ENCODE measurements around the gene DPCD.

The DPCD gene

DNA sequence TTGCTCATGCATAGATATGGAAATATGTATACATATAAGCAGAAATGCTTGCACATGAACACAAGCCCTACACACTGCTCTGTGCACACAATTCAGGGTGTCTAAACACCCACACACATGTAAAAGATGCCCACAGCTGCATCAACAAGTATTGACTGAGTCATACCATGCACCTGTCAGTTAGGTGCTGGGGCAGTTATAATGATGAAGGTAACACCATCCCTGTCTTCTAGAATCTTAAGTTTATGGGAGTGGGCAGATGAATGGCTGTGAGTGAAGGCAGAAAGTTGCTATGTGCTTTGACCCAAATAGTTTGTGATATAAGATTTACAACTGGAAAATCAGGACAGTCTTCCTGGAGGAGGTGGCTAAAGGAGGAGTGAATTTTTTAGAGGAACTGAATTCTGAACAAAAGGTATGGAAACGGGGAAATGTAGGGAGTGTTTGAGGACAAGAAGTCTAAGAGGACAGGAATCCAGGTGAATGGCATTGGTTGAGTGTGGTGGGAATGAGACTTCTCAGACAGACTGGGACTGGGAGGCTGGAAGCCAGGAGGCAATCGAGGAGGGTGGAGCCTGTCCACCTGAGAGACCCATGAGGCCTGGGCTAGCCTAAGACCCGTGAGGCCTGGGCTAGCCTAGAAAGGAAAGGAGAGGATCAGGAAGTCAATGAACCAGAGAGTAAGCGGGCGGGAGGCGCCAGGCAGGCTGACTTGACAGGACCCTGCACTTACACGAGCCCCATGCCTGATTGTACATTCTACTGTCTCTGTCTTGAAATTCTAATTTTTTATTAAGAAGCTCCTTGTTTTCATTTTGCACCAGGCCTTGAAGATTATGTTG lies 20.7 kb upstream of the DPCD start:
- DNase-seq, result no peak

DNA sequence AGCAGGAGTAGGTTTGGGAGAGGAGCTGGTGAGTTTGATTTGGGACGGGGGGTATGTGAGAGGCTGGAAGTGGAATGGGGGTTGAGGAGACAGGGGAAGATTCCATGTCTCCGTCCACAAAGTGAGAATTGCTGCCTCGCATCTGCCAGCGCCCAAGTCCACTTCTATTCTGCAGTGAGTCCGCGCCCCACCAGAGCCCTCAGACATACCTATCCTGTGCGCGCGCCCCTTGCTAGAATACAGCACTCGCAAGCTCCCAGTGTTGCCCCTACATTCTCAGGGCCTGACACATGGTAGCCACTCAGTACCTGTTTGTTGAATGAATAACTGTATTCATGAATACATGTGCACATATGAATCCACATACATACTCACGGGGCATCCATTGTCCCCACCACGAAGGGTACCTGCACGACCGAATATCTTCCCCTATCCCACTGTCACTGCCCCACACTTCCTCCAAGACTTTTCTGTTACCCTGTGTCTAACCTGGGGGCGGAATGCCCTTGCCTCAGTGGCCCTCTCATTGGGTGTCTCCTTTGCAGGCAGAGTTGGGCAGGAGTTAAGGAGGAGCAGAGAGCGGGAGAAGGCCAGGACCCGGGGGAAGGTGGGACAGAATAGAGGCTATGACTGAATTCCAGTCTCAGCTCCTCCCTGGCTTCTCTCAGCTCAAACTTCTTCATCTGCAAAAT lies 19.9 kb upstream of the DPCD start:
- DNase-seq, result no peak

DNA sequence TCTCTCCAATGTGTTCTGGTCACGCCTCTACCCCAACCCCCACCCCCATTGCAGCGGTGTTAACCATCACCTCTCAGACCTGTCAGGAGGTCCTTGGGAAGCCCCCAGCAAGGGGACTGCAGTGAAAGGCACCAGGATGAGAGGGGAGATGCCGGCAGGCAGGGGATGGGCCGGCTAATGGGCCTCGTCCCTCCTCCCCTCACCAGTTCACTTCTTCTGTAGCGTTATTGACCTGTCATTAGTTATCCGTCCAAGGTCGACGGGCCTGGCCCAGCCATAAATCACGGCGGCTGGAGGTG lies 18.8 kb upstream of the DPCD start:
- no peak for DNase-seq

DNA sequence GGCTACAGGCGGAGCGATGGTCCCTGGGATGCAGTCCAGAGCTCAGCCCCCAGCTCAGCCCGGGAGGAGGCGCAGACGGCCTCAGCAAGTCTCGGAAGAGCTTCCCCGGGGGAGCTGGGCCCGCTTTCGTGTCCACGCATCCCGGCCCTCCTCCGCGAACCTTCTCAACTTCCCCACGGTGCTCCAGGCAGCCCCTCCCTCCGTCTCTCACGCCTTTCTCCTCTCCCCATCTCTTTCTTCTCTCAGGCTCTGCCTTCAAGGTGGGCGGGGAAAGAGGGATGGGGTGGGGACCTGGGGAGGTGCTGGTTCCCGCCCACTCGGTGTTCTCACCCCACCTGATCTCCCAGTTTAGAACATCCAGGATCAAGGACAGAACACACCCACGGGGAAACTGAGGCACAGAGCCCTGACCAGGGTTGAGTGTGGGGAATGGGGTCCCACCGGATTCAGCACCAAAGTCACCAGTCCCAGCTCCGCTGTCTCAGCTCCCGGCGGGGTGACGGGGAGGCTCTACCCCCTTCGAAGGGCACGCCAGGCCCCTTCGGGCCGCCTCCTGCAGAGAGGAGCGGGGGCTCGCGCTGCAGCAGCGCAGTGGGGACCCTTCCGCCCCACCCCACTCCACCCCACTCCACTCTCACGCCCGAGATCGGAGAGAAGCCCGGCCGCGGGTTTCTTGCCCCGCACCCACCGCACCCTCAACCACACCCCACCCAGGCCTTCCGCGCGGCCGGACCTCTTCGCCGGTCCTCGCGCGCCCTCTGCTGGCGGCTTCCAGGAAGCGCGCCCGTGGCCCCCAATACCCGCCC lies 18.3 kb upstream of the DPCD start:
- DNase-seq, result peak; percentile 44

DNA sequence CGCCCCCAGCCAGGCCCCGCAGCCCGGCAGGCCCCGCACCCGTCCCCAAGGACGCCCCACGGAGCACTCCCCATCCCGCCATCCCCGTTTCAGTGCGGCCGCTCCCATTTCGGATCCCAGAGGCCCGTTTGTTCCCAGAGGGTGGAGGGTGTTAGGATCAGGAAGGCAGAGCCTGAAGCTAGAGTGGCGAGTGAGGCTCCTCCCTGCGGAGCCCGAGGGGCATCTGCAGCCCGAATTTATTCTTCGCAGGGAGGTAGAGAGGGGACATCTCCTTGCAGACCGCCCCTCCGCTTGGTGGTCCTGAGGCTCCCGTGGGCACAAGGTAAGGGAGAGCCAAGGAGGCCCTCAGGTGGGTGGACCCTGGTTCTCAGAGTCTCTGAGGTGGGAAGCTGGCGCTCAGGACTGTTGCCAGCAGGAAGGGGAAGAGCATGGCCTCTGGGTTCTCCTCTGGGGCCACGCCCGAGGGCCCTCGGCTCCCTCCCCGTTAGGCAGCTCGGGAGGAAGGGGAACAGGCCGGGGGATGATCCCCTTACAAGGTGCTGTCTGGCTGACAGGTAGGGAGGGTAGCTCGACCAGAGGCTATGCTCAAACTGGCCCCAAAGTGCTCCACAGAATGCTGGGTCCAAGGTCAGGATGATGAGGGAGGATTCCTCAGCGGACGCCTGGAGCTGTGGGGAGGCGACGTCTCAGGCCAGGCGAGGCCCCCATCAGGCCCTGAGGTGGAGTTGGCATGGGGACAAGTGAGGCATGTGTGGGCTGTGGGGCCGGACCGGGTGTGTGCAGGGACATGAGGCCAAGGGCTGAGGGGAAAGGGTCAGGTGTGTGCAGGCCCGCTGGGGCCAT lies 17.5 kb upstream of the DPCD start:
- no peak for DNase-seq

DNA sequence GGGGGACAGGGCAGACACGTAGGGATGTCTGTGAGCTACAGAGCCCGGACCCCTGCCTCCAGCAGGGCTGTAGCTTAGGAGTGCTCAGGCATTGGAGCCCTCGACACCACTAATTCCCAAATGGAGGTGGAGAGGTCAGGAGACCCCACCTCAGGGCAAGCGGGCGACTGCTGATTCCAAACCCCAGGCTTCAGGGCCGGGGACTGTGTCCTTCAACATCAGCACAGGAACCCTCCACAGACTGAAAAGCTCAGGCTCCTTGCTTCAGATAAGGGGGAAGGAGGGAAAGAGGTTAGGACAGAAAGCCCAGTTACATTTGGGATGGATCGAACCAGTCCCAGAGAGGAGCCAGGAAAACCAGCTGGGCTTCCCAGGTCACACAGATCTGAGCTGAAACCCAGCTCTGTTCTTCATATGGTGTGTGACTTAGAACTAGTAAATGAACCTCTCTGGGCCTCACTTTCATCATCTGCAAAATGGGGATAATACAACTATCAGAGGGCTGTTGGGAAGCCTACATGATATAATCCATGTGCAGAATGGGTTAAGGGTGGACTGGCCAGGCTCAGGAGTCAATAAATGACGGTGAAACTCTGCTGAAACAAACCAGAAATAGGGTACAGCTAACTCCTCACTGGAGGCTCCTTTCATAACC lies 16.7 kb upstream of the DPCD start:
- no peak for DNase-seq

DNA sequence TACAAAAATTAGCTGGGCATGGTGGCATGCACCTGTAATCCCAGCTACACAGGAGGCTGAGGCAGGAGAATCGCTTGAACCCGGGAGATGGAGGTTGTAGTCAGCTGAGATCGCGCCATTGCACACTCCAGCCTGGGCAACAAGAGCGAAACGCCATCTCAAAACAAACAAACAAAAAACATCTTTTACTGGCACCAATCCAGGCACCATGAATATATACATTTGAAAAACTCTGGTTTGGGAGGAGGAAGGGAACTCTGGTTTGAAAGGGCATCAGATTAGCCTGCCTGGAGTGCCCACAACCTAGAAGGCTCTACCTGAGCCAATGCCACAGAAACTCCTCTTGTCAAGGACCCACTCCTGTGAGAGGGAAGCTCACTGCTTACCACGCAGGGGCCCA lies 16.0 kb upstream of the DPCD start:
- DNase-seq, result no peak

DNA sequence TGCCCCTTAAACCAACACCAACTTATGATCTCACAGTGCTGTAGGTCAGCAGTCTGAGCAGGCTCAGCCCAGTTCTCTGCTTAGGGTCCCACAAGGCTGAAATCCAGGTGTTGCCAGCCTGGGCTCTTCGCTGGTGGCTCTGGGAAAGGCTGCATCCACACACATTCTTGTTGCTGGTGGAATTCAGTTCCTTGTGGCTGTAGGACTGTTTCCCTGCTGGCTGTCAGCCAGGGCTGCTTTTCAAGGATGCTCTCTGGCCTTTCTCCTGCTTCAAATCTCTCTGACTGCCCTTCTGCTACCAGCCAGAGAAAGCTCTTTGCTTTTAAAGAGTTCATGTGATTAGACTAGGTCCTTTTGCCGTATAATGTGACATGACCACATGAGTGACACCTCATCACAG lies 15.3 kb upstream of the DPCD start:
- no peak for DNase-seq

DNA sequence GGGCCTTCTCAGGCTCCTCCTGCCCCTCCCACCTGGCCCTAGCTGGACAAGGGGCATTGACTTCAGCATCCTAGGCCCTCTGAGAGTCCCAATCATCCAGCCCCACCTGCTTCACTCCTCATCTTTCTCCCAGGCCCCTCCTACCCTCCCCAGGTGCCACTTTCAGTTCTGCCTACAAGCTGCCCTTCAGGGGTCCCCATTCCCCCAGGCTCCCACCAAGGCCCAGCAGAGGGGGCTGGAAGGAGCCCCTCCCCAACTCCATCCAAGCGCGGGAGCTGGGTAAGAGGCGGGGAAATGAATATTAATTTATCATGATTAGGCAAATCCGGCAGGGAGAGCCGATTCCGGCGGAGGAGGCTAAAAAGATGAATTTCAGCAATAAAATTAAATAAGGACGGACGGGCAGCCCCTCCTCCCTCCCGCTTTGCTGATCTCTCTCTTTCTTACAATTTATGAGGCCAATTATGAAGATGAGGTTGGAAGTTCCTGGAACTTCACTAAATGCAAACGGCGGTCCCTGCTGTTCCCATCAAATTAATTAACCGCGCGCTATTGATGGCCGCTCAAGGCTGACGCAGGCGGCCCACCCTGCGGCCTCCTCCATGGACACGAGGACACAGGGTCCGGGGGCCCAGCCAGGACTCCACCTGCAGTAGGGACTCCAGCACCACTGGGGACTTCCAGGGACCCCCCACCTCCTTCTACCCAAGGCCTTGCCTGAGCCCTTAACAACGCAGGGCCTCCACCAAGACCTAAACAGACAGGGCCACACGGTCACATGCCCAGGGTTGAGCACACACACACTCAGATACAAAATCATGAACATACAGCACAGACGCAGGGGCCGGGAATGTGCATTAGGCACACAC lies 14.0 kb upstream of the DPCD start:
- no peak for DNase-seq

DNA sequence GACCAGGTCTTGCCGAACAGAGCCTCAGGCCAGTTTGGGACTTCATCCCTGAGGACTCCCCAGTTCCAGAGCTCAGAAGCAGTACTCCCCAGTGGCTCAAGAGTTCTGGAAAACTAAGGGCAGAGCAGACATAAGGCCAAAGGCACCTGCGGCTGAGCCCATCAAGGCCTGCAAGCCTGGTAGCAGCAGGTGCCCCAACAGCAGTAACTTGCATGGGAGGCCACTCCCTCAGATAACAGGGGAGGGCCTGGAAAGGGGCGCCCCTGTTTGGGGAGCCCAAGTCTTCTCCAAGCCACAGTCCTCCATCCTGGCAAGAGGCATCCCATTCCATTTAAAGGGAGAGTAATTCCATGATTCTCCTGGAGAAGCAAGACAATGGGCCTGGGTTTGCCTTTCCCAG lies 13.0 kb upstream of the DPCD start:
- no peak for DNase-seq

DNA sequence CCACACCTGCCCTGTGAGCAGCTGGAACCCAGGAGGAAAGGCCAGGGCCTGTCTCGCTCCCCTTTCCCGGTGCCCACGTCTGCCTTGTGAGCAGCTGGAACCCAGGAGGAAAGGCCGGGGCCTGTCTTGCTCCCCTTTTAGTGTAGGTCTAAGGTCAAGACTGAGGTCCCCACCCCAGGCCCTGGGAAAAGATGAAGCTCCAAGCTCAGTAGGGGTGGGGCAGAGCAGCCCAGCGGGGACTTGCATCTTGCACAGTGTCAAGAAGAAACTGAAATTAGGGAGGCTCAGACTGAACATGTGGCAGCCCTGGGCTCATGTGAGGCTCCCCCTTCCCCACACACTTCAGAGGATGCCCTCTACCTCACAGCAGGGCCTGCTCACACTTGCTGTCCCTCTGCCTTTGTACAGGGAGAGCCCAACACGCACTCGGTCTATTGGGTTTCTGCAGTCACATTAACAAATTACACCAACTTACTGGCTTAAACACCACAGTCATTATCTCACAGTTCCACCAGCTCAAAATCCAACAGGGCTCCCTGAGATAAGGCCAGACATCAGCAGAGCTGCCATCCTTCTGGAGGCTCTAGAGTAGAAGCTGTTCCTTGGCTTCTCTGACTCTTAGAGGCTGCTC lies 12.4 kb upstream of the DPCD start:
- DNase-seq, result no peak

DNA sequence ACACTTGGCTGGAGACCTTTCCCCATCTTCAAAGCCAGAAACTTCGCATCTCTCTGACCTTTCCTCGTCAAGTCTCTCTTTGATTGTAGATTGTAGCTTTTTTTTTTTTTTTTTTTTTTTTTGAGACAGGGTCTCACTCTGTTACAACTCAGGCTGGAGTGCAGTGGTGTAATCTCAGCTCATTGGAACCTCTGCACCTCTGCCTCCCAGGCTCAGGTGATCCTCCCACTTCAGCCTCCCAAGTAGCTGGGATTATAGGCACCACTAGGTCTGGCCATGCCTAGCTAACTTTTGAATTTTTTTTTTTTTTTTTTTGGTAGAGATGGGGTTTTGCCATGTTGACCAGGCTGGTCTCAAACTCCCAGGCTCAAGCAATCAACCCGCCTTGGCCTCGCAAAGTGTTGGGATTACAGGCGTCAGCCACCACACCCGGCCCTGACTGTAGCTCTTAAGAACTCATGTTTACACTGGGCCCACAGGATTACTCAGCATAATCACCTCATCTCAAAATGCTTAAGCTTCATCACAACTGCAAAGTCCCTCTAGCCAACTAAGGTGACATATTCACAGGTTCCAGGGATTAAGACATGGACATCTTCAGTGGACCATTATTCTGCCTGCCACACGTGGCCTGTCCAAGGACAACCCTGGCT lies 11.8 kb upstream of the DPCD start:
- DNase-seq, result no peak

DNA sequence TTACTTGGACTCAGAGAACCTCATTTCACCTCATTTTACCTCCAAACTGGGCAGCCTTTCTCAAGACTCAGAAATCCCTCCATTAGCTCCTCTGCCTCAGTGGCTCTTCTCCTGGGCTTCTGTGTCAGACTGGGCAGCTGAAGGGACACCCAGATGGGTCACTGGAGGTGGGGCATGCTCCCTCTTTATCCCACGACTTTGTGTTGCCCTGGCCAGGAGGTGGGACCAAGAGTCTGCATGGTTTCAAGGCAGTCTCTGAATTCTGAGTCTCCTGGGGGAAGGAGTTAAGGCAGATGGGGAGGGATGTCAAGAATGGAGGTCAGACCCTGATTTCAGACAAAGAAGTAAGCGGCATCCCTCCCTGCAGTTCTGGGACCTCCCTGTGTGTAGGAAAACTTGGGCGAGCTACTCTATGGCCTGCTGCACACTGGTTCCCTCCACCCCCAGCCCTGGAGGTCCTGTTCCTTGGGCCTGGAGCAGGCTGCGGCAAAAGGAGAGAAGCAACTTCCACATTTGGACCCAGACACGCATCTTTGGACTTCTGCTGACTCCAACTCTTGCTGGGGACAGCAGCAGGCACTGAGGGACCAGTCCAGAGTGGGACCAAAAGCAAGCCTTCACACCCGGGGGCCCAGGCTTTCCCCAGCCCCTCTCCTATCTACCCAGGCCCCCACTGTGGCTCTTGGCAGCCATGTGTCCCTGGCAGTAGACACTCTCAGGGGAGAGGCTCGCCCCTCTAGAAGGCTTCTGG lies 10.8 kb upstream of the DPCD start:
- DNase-seq, result no peak

DNA sequence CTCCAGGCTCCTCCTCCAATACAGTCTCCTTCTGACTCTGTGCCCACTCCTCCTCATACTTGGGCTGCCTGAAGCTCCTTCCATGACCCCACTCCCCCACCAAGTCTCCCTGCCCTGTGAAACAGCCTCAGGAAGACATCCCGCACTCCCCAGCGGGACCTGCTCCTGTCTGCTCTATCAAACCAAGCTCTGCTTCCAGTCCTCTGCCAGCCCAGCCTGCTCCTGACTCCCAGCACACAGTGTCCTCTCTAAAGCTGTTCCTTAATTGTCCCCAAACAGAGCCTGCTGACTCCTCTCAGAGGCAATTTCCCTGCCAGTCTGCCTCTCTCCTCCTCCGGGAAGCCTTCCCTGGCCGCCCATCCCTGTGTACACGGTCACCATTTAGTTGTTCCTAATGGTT lies 9.9 kb upstream of the DPCD start:
- DNase-seq, result no peak

DNA sequence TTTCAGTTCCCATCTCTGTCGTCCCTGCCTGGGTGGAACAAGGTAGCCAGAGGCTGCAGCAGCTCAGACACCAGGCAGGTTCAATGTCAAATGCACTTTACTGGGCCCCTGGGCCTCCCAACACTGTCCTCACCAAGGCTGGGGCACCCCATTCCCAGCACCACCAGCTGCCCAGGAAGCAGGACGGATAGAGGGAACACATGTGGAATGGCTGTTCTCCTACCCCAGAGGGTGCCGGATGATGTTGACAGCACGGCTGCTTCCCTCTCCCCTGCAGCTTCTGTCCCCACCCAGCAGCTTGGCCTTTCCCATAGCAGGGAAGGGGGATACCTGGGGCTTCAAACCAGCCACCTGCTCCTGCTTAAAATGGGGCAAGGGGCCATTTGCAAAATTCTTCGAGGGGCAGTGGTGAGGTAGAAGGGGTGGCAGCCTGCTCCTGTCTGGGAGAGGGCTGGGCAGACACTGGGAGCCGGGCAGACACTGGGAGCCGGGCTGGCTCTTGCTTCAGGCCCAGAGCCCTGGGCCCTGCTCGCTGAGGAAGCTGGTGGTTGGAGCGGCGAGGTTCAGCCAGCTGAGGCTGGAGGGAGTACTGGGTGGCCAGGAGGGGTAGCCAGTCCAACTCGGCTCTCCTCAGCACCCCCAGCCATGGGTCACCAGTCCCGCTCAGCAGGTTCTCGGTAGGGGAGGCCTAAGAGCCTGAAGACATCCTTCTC lies 9.2 kb upstream of the DPCD start:
- no peak for DNase-seq

DNA sequence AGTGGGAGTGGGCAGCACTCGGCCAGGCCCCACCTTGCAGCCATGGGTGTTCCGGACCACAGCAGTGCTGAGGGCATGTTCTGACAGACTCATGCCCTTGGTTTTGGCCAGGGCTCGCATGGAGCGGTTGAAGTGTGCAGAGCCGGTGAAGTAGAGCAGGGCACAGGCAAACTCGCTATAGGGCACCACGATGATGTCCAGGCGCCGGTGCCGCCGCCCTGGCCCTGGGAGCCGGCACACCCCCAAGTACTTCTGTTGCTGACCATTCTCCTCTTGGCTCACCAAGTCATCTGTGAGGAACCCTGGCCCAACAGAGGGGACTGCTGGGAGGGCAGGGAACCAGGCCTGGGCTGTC lies 8.6 kb upstream of the DPCD start:
- no peak for DNase-seq

DNA sequence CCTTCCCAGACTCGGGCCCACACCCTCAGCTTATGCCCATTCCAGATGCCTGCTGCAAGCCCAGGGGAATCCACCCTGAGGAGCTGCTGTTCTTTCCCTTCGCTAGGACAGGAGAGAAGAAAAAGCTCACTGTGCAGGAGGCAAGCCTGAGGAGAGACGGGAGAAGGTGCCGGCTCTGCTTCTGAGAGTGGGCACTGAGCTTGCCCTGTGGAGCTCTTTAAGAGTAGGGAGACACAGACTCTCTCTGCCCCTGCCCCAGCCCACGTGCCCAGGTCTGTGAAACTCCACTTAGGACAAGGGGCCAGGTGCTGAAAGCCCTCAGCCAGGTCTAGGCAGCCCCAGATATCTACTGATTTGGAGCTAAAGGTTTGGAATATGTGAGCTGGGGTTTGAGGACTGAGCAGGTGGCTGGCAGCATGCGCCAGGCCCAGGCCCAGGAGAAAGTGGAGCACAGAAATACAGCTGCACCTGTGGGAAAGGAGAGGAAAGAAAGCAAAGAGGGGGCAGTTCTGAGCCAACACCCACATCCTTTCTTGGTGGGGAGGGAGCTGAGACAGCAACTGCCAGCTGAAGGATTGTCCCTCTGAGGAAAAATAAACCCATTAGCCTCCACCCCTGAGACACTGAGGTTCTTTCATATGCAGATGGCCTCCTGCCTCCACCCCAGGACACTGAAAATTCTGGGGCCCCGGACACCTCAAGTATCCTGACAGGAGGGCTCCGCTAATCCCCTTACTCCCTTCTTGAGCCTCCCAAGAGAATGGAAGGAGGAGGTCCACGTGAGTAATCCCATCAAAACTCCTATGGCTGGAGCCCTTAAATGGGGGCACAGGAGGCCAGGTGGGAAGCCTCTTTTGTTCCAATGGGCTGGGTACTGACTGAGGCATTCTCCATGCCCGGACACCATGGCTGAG lies 7.4 kb upstream of the DPCD start:
- DNase-seq, result no peak

DNA sequence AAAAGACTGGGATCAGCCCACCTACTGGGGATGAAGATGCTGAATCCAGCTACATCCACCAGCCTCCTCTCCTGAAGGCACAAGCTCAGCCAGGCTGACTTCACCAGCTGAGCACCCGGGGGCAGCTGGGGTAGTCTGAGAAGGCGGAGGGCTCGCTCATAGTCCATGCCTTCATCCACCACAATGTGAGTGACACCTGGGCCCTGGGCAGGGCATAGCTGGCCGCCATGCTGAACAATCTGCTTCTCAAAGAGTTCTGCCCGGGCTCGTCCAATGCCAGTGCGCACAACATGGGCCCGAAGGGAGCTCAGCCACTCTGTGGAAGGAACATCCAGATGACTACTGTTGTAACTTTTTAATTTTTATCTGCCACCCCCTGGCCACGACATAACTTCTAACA lies 2.3 kb upstream of the DPCD start:
- DNase-seq, result no peak

Data from NK-92 treated with Interleukin-12 subunit alpha and Interleukin-12 subunit beta, amount 100 ng/mL, for 24 hours (cell line).